NOMO-1 treated with dmso at 0.1 percent for 144 hours (cell line): ENCODE data around the gene TMEM41A.

Source experiments
- DNase-seq: peaks from one replicate; lab custom pipeline; 2025; ENCODE audit not compliant: unreplicated experiment; lab: John Stamatoyannopoulos, UW

TMEM41A gene

DNA sequence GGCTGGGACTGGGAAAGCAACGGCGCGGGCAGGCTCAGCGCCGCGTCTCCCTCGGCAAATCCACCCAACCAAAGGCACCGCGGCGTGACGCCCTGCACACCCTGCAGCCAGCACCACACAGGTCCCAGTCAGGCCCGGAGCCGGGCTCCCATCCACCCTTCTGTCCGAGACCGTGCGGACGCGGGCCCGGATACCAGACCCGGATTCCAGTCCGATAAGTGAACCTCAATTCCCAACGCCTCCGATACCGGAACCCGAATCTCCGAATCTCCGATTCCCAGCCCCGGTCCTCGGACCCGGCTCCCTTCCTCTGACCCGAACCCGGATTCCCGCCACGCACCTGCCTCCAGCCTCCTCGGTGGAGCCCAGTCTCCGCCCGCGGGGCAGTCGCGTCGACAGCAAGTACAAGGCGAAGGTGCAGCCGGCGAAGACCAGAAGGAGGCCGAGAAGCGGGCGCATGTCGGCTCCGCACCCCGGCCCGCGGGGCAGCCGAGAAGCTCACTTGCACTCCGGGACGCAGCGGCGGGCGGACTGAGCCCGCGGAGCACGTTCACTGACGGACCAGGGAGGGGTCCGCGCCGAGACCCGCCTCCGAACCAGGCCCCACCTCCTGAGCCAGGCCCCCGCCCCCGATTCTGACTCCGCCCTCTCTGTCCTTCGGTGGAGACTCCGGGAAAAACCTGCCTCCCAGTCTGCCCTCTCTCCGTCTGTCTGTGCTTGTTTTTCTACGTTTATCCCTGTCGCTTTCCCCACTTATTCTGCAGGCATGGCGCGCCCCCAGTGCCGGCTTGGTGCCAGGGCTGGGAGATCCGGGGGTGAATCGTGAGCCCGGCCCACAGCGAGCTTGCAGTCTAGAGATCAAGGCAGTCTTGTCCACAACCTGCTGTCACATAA is at the start of gene TMEM41A:
TMEM41A (minus strand) TSS at position 533 of the 894 bp plus-strand sequence; CDS start at position 459, 74 bp downstream.
- peak; percentile 97 for DNase-seq

GRCh38 chr3:185540695-185541094 is 41.9 kb upstream of the TMEM41A start:
- DNase-seq = no peak

- no peak for DNase-seq
These were observed 41.1 kb upstream of the TMEM41A start for GRCh38 chr3:185539934-185540333.

DNA sequence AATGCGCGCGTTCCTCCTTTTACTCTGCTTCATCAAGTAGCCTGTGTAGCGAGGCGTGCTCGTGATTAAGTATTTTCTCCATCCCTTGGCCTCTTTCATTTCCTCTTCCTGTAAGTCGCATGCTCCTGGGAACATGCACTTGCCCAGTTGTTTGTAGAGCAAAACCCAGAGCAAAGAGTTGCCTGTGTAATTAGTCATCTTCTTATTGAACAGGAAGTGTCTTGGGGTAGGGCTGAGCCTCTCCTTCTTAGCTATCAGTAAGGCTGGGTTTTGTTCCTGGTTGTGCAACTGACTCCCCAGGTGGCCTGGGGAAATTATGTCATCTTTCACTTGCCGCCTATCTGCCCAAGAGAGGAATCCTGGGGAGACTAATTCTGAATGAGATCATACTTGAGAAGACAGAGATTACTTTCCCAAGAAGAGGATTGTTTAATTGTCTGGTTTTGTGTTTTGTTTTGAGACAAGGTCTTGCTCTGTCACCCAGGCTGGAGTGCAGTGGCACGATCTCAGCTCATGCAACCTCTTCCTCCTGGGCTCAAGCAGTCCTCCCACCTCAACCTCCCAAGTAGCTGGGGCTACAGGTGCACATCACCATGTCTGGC is 38.6 kb upstream of the TMEM41A start:
- peak; percentile 98 for DNase-seq

DNA sequence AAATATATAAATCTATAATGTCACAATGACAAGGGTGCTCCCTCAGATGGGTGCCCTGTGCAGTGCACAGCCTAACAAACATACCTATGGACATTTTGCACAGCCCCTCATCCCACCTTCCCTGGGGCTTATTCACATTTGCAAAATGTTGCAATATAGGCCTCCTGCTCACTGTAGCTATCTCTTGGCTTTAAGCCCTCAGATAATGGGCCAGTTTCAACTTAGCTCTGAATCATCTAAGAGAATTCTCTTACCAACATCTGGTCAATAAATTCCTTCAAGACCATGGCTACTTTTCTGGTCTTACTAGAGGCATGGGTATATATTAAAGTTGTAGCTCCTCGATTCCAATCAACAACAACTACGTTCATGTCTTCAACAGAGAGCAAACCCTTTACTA is 35.7 kb upstream of the TMEM41A start:
- DNase-seq = no peak

GRCh38 chr3:185532901-185533300 is 34.1 kb upstream of the TMEM41A start:
- DNase-seq = no peak

- no peak for DNase-seq
These were observed 32.0 kb upstream of the TMEM41A start for GRCh38 chr3:185530856-185531255.

DNA sequence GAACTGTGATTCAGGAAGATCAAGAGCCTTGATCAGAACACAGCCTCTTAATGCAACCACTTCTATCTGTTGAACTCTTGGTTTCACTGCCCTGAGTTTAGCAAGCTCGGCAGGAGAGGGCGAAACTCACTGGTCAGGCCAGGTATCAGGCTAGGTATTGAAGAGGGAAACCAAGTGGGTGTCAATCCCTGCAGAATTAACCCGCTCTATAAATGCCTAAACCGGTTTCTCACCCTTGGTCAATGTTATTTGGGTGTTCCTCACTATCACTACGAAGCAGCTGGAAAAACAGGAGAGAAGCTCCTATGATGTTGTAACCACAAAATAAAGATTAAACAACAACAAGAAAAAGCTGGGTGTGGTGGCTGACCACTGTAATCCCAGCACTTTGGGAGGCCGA is 29.7 kb upstream of the TMEM41A start:
- DNase-seq = no peak

DNA sequence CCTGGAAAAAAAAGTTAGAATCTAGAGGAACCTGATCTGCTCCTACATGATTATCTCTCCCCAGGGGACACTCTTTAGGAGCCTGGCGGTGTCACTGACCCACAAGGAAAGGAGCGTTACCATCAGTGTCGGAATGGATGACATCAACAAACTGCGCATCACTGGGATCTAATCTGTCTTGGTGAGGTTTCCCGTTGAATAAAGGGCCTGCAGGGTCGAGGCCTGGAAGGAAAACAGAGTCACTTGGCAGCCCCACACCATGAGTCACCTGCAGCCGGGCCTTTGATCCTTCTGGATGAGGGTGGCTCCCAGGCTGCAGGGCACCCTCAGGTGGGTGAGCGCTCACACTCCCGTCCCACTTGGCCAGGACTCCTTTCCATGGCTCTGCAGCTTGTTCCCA is 28.5 kb upstream of the TMEM41A start:
- DNase-seq = no peak

GRCh38 chr3:185526349-185526951 is 27.6 kb upstream of the TMEM41A start:
- no peak for DNase-seq

DNA sequence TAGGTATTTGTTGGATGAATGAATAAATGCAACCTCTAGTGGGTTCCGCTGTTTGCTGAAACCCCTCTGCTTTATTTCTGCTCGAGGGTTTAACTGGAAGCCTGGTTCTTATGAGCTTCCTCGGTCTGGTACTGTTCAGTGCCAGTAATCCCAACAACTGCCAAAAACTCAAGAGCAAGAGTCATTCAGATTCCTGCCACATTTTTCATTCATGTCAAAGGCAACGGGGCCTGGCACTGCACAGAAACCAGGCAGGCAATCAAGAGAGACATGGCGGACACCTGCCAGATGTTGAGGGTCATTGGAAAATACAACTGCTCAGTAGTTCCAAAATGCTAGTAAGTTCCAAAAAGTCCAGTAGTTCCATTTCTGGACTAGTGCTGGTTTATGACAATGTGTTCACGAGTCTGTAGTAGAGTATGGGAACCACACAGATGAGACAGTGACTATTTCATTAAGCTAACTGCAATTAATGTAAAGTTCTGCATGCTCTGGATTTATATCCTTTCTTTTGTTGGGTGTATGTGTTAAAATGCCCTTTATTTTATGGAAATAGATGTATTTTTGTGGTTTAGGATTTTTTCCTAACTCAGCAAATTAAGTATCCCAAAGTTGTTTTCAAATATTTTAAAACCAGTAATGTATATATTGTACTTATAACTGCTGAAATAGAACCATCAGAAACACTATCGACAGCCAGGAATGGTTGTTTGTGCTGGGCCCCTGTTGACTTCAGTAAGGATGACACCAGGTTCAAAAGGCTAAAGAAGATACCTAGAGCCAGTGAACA is 22.7 kb upstream of the TMEM41A start:
- no peak for DNase-seq

- DNase-seq = no peak
These were observed 20.2 kb upstream of the TMEM41A start for GRCh38 chr3:185519021-185519420.

DNA sequence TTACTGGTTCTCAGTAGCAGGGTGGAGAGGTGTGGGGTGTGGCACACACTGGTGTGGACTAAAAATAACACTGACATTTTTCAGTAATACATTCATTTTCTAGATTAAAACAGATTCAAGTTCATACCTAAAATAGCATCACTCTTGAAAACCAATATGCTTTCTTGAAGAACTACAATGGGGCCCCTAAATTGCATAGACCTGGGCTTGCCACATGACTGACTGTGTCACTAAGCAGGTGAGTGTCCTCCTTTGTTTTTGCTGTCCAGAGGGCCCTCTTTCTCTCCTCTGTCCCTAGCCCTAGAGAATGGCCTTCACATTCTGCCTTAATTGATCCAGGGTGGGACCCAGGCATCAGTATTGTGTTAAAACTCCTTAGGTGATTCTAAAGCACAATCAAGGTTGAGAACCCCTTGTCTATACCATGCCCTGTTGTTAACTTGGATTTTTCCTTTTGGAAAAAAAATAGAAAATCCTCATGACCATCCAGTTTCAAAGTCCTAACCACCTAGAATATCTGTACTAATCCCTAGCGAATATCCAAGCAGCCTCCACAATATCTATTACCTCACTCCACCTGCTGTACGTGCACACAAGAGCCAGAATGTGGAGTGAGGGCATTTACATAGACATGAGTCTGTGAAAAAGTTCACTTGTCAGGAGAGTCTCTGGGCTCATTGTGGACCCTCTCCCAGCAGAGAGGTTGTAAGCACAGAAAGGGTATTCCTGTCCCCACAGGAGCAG is 18.7 kb upstream of the TMEM41A start:
- no peak for DNase-seq

GRCh38 chr3:185511711-185512110 is 12.9 kb upstream of the TMEM41A start:
- no peak for DNase-seq

DNA sequence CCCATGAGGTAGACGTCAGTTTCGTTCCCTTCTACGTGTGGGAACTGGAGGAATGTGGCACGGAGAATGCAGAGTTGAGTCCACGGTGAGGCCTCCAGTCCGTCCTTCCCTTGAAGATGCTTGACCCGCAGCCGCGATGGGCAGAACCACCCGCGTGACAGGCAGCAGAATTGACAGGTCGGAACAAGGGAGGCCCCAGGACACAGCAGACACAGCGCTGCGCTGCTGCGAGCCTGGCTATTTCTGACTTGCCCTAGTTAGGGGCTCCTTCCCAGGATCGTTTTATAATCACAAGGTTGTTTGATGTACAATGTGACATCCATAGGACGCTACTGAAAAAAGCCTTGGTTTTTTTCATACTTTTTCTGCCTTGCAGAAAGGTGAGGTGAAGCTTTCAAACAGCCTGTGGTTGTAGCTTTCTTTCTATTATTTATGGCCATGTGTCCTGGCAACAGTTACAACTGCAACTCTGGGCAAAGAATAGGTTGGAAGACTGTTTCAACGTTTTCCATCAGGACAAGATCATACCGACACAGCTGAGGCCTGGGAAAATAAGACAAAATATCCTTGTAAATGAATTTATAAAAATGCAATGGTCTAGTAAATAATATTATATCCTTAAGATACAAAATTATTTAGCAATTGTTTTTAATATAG is 9.6 kb upstream of the TMEM41A start:
- no peak for DNase-seq

DNA sequence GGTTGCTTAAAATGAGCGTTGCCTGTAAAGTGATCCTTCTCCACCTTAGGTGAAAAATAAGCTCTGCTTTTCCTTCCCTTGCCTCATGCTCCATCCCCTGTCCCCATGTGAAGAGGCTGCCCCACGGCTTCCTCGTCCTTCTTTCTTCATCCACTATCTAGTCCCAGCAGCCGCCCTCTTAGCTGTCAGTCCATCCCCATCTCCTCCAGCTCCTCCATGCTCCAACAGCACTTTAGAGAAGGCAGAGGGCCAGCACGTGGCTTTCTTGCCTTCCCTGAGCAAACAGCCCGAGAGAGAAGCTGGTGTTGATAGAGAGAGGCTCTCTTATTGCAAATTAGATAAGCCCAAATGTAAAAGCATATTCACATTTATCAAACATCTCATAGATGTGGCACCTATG is 9.0 kb upstream of the TMEM41A start:
- DNase-seq = no peak

GRCh38 chr3:185504636-185505035 is 5.8 kb upstream of the TMEM41A start:
- no peak for DNase-seq

- DNase-seq = no peak
These were observed 4.7 kb upstream of the TMEM41A start for GRCh38 chr3:185503521-185503920.

DNA sequence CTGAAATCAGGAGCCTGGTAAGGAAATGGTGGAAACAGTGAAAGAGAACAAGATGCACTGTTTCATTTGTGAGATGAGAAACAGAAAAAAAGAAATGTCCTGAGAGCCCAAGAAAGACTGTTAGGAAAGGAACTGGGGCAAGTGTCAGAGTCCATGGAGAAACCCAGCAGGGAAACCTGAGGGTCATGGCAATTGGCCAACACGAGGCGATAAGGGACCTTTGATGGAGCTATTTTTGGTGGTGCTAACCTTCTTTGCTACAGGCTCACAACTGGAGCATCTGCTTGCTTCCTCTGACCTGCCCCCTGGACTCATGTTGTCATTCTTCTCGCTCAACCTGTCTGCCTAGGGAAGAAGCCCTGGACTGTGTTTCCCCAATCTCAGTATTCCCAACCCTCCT is 4.2 kb upstream of the TMEM41A start:
- DNase-seq = no peak

GRCh38 chr3:185490241-185490640 is 8.6 kb downstream of the TMEM41A start:
- no peak for DNase-seq
